OCI-LY3 (cell line): ENCODE data around the gene CES3.
A peak's percentile ranks its signal among the peaks of the same experiment; 100 is the strongest.

Experiments
- H2AFZ ChIP-seq: fragments of 200-600, 300-600 bp; shearing (Covaris generic); 2 replicates; pipeline ENCODE4 v1.6.0; 2014; ENCODE audit warnings: antibody characterized with exemption, low read depth, low read length
- H3K27ac ChIP-seq: fragments of 200-600, 300-600 bp; sonication (generic); 2 replicates; pipeline ENCODE4 v1.5.1; 2014; ENCODE audit warnings: mild to moderate bottlenecking, low read length, moderate library complexity, mixed read lengths
- H3K27me3 ChIP-seq: fragments of 200-600, 300-600 bp; sonication (generic); 2 replicates; pipeline ENCODE4 v1.6.1; 2014; ENCODE audit warnings: low read depth, low read length, mixed read lengths
- H3K36me3 ChIP-seq: fragments of 200-600, 300-600 bp; sonication (generic); replicated peaks from 2 replicates; pipeline ENCODE3; 2014; ENCODE audit warnings: low read depth, low read length, mixed read lengths
- H3K4me1 ChIP-seq: fragments of 300-600, 200-600 bp; sonication (generic); 2 replicates; pipeline ENCODE4 v1.6.1; 2014; ENCODE audit warnings: low read length, mixed read lengths
- H3K4me2 ChIP-seq: fragments of 200-600, 300-600 bp; sonication (generic); 2 replicates; pipeline ENCODE4 v1.6.1; 2014; ENCODE audit warnings: low read length, mixed read lengths
- H3K4me3 ChIP-seq: fragments of 300-600, 200-600 bp; sonication (generic); 2 replicates; pipeline ENCODE4 v1.5.1; 2014; ENCODE audit warnings: antibody characterized with exemption, mild to moderate bottlenecking, low read length, moderate library complexity
- H3K79me2 ChIP-seq: fragments of 300-600, 200-600 bp; shearing (Covaris generic); 2 replicates; pipeline ENCODE4 v1.6.1; 2014; ENCODE audit warnings: mild to moderate bottlenecking, low read length, mixed read lengths
- H3K9ac ChIP-seq: fragments of 300-600, 200-600 bp; shearing (Covaris generic); 2 replicates; pipeline ENCODE4 v1.6.0; 2014; ENCODE audit warnings: mild to moderate bottlenecking, low read length, moderate library complexity
- H3K9me3 ChIP-seq: fragments of 200-600, 300-600 bp; shearing (Covaris generic); 2 replicates; pipeline ENCODE4 v1.6.1; 2014; ENCODE audit warnings: low read length, mixed read lengths; ENCODE audit not compliant: insufficient read depth
- H4K20me1 ChIP-seq: fragments of 200-600, 300-600 bp; sonication (generic); 2 replicates; pipeline ENCODE4 v1.6.1; 2016; ENCODE audit warnings: low read length, mixed read lengths; ENCODE audit not compliant: insufficient read depth
- EZH2phosphoT487 ChIP-seq: fragments of 200-600 bp; shearing (Covaris generic); IDR thresholded peaks from 2 replicates; pipeline ENCODE4 v1.6.1; 2018; ENCODE audit warnings: antibody characterized with exemption, mixed run types, low read depth
- TF ChIP-seq, protein P1 (sequence below): fragments of 200-600, 300-600 bp; sonication (generic); IDR thresholded peaks from 2 replicates; pipeline ENCODE4 v1.5.1; 2014; ENCODE audit warnings: antibody characterized with exemption, low read length, low read depth

The CES3 gene

DNA sequence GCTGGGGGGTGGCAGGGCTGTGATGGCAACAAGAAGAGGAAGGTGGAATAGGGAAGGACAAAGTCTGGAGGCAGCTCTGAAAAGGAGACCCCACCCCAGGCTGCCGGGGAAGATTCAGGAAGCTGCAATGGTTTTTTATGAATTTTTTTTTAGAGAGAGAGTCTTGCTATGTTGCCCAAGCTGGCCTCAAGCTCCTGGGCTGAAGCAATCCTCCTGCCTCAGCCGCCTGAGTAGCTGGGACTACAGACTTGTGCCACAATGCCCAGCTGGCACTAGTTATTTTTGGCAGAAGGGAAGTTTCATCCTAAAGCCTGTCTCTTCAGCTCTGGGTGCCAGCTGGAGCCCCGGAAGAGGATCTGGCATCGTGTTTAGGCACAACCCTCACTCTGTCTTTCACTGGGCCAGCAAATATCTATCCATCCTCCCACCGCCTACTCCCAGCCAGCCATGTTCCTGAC lies 1.3 kb upstream of the CES3 start:
- H3K9ac ChIP-seq, result no peak overlapping the region
- no peaks in the 10 kb centered on the region for H3K27me3 ChIP-seq
- peaks cover 30% of the 10 kb centered on the region for H3K4me1 ChIP-seq
- TF ChIP-seq, protein P1, sequence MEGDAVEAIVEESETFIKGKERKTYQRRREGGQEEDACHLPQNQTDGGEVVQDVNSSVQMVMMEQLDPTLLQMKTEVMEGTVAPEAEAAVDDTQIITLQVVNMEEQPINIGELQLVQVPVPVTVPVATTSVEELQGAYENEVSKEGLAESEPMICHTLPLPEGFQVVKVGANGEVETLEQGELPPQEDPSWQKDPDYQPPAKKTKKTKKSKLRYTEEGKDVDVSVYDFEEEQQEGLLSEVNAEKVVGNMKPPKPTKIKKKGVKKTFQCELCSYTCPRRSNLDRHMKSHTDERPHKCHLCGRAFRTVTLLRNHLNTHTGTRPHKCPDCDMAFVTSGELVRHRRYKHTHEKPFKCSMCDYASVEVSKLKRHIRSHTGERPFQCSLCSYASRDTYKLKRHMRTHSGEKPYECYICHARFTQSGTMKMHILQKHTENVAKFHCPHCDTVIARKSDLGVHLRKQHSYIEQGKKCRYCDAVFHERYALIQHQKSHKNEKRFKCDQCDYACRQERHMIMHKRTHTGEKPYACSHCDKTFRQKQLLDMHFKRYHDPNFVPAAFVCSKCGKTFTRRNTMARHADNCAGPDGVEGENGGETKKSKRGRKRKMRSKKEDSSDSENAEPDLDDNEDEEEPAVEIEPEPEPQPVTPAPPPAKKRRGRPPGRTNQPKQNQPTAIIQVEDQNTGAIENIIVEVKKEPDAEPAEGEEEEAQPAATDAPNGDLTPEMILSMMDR, result no peak
- TF ChIP-seq EZH2phosphoT487, result no peak
- H4K20me1 ChIP-seq, result no peaks in the 10 kb centered on the region
- H3K36me3 ChIP-seq, result peaks cover 13% of the 10 kb centered on the region
- no peaks in the 10 kb centered on the region for H3K9me3 ChIP-seq
- no peak overlapping the region for H3K4me3 ChIP-seq
- H3K4me2 ChIP-seq, result no peak overlapping the region
- H2AFZ ChIP-seq, result no peak overlapping the region
- H3K79me2 ChIP-seq, result peaks cover 17% of the 10 kb centered on the region
- H3K27ac ChIP-seq, result no peak overlapping the region

DNA sequence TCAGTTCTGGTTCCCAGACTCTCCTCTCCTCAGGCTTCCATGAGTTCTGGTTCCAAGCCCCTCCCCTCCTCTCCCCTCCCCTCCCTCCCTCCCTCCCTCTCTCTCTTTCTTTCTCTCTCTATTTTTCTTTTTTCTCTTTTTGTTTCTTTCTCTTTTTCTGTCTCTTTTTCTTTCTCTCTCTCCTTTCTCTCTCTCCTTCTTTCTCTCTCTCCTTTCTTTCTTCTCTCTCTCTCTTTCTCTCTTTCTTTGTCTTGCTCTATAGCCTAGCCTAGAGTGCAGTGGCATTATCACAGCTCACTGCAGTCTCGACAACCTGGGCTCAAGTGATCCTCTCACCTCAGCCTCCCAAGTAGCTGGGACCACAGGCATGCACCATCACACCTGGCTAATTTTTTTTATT lies 796 bp upstream of the CES3 start:
- Histone ChIP-seq H3K4me1 (peaks cover 30% of the 10 kb centered on the region), H3K9ac (no peak overlapping the region), H4K20me1 (no peaks in the 10 kb centered on the region), H3K4me3 (no peak overlapping the region), H3K79me2 (peaks cover 17% of the 10 kb centered on the region), H3K27me3 (no peaks in the 10 kb centered on the region), H3K9me3 (no peaks in the 10 kb centered on the region), H2AFZ (no peak overlapping the region), H3K4me2 (no peak overlapping the region), H3K36me3 (peaks cover 15% of the 10 kb centered on the region), H3K27ac (no peak overlapping the region)
- TF ChIP-seq, protein P1, result no peak
- TF ChIP-seq EZH2phosphoT487, result no peak

DNA sequence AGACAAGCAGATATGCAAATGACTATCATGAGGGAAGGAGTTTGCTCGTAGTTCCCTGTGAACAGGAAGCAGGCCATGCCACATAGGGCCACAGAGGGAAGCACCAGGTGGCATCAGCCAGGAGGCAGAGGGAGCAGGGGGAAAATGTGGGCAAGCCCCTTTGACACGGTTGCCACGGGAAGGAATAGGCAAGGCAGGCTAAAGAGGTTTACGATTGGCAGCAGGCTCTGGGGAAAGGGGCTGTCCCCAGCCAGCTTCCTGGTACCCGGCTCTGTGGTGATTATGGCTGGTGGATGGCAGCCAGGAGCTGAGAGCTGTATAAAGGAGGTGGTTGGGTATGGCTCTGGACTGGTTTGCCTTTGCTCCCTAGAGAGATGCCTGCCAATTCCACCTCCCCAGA lies 848 bp downstream of the CES3 start:
- H2AFZ ChIP-seq, result peak overlapping the region; percentile 67; the same call in 1 of the 2 replicates
- TF ChIP-seq, protein P1, result no peak
- no peak for TF ChIP-seq EZH2phosphoT487
- H3K36me3 ChIP-seq, result peaks cover 19% of the 10 kb centered on the region
- H3K4me3 ChIP-seq, result peak overlapping the region; percentile 89
- H3K27me3 ChIP-seq, result no peaks in the 10 kb centered on the region
- peak overlapping the region; percentile 77 for H3K27ac ChIP-seq
- H3K4me1 ChIP-seq, result peaks cover 27% of the 10 kb centered on the region
- H3K9me3 ChIP-seq, result no peaks in the 10 kb centered on the region
- peak overlapping the region; percentile 93 for H3K4me2 ChIP-seq
- peak overlapping the region; percentile 85 for H3K9ac ChIP-seq
- peaks cover 17% of the 10 kb centered on the region for H3K79me2 ChIP-seq
- no peaks in the 10 kb centered on the region for H4K20me1 ChIP-seq

DNA sequence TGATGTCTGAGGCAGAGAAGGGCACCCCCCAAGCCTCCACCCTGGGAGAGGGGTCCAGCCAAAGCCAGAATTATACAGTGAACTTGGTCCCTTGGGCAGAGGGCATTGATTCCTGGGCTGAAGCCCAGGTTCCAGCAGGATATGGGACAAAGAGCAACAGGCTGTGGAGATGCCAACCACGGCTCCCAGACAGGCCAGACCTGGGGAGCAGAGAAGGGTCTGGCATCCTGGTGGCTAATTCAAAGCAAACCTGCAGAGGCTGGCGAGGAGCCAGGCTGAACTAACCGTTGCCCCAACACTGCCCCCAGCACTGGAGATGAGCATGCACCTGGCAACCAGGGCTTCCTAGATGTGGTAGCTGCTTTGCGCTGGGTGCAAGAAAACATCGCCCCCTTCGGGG lies 3.0 kb downstream of the CES3 start:
- H3K4me1 ChIP-seq, result peaks cover 11% of the 10 kb centered on the region
- no peak for TF ChIP-seq EZH2phosphoT487
- TF ChIP-seq, protein P1, result no peak
- H3K9ac ChIP-seq, result no peak overlapping the region
- H3K36me3 ChIP-seq, result peaks cover 23% of the 10 kb centered on the region
- H3K79me2 ChIP-seq, result peaks cover 17% of the 10 kb centered on the region
- no peaks in the 10 kb centered on the region for H3K9me3 ChIP-seq
- H3K4me2 ChIP-seq, result no peak overlapping the region
- H3K4me3 ChIP-seq, result no peak overlapping the region
- H3K27me3 ChIP-seq, result no peaks in the 10 kb centered on the region
- H3K27ac ChIP-seq, result no peak overlapping the region
- no peak overlapping the region for H2AFZ ChIP-seq
- H4K20me1 ChIP-seq, result no peaks in the 10 kb centered on the region
